Mesodermal cell (in vitro differentiated cells): ENCODE results near the gene OR51S1. TPM values are rescaled to one million over a fixed set of nuclear protein-coding genes. Genes with fewer than 3 reads are reported as not detected.

Experiments used
- H3K27ac ChIP-seq: 2 replicates; pipeline ENCODE4 v1.7.0; 2013; ENCODE audit warnings: mild to moderate bottlenecking, low read depth, low read length, moderate library complexity; ENCODE audit not compliant: severe bottlenecking
- H3K36me3 ChIP-seq: 2 replicates; pipeline ENCODE4 v1.7.1; 2013; ENCODE audit warnings: mild to moderate bottlenecking, low read length, moderate library complexity; ENCODE audit not compliant: control insufficient read depth, insufficient read depth
- H3K4me1 ChIP-seq: one replicate; pipeline ENCODE4 v1.7.1; 2013; ENCODE audit warnings: mild to moderate bottlenecking, low read length; ENCODE audit not compliant: insufficient read depth, control insufficient read depth, poor library complexity, severe bottlenecking
- H3K4me3 ChIP-seq: 2 replicates; pipeline ENCODE4 v1.7.0; 2013; ENCODE audit warnings: low read length, control low read depth, mild to moderate bottlenecking; ENCODE audit not compliant: insufficient read depth, poor library complexity, severe bottlenecking; ENCODE audit errors: extremely low read depth
- H3K9me3 ChIP-seq: 2 replicates; pipeline ENCODE4 v1.7.1; 2013; ENCODE audit warnings: mild to moderate bottlenecking, low read length, moderate library complexity; ENCODE audit not compliant: control insufficient read depth
- WGBS, 2 experiments: methylation state at CpG; one replicate each; pipeline ENCODE4 v1.1.5; 2013; ENCODE audit warnings: missing lambda C conversion rate in 2 of 2; ENCODE audit not compliant: insufficient coverage in 2 of 2; 5-methylcytosine and 5-hydroxymethylcytosine counted together
- polyA plus RNA-seq, 2 experiments: library from polyadenylated mRNA; stranded (reverse); fragments of 50-300 nt; gene quantifications; one replicate each; pipeline ENCODE4 v1.2.3, GENCODE V29; 2013

Gene OR51S1
- polyA plus RNA-seq (2013, experiment 1 of 2) = not detected
- not detected for polyA plus RNA-seq (2013, experiment 2 of 2)

- no peak within 1 kb of the TSS for H3K4me3 ChIP-seq
- H3K4me1 ChIP-seq = no peaks in the 10 kb centered on the region
- H3K27ac ChIP-seq = no peak within 1 kb of the TSS
- WGBS, 2 experiments = 75 to 83% methylated on average over 8 to 9 of the region's 9 CpGs
- H3K9me3 ChIP-seq = no peaks in the 10 kb centered on the region
- no peaks in the 10 kb centered on the region for H3K36me3 ChIP-seq
These were observed at the start of gene OR51S1 for GRCh38 chr11:4848908-4849532. OR51S1 (minus strand) TSS chr11:4849208; CDS start chr11:4849208, 0 bp downstream.

GRCh38 chr11:4891996-4892640 lies 43.1 kb upstream of the OR51S1 start:
- no peaks in the 10 kb centered on the region for H3K36me3 ChIP-seq
- H3K4me3 ChIP-seq = no peak overlapping the region
- no peak overlapping the region for H3K27ac ChIP-seq
- no peaks in the 10 kb centered on the region for H3K4me1 ChIP-seq
- H3K9me3 ChIP-seq = no peaks in the 10 kb centered on the region
- WGBS, 2 experiments = no CpG with 5 or more reads among the region's 1 CpG

DNA sequence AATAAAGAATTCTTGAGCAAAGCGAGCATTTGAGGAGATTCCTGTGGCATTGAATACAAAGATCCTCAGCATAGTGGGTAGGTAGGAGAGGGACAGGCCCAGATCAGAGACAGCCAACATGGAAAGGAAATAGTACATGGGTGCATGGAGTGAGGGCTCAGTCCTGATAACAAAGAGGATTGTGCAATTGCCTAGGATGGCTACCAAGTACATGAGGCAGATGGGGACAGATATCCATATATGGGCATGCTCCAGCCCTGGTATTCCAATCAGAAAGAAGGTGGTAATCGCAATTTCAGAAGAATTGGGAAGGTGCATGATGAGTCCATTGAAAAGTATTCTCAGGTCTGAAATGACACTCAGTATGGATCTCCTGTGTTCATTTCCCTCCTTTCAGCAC lies 41.3 kb upstream of the OR51S1 start:
- H3K9me3 ChIP-seq = no peaks in the 10 kb centered on the region
- WGBS, 2 experiments = 87 to 95% methylated on average over 1 to 2 of the region's 2 CpGs
- H3K4me1 ChIP-seq = no peaks in the 10 kb centered on the region
- H3K36me3 ChIP-seq = no peaks in the 10 kb centered on the region
- no peak overlapping the region for H3K4me3 ChIP-seq
- no peak overlapping the region for H3K27ac ChIP-seq

DNA sequence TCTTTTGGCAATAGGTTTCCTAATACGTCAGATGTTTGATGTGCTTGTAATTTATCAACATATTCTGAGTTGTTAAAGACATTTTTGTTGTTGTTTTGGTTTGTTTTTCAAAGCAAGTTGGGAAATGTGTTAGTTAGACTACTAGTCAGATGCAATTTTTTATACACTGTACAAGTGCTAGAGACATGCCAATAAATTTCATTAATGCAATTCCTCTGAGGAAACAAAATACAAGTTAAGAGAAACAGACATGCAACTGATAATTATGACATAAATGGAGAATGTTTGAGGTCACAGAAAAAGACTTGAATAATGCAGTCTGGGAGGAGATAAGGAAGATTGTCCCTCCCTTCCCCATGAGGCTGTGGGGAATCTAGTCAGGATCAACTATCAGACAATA lies 38.6 kb upstream of the OR51S1 start:
- Histone ChIP-seq H3K36me3 (no peaks in the 10 kb centered on the region), H3K4me3 (no peak overlapping the region), H3K9me3 (no peaks in the 10 kb centered on the region), H3K27ac (no peak overlapping the region), H3K4me1 (no peaks in the 10 kb centered on the region)
- WGBS, 2 experiments = no CpG with 5 or more reads among the region's 1 CpG

GRCh38 chr11:4886186-4886585 lies 37.2 kb upstream of the OR51S1 start:
- no peak overlapping the region for H3K4me3 ChIP-seq
- 67% methylated on average over 1 of the region's 3 CpGs; no CpG with 5 or more reads in 1 of the 2 experiments for WGBS, 2 experiments
- no peak overlapping the region for H3K27ac ChIP-seq

GRCh38 chr11:4884361-4884760 lies 35.4 kb upstream of the OR51S1 start:
- WGBS, 2 experiments = 81 to 100% methylated on average over 2 to 3 of the region's 3 CpGs
- Histone ChIP-seq H3K27ac (no peak overlapping the region), H3K4me1 (no peaks in the 10 kb centered on the region), H3K36me3 (no peaks in the 10 kb centered on the region), H3K9me3 (no peaks in the 10 kb centered on the region), H3K4me3 (no peak overlapping the region)

More at GRCh38 chr11:4886186-4886585, 37.2 kb upstream of the OR51S1 start:
- Histone ChIP-seq H3K36me3 (no peaks in the 10 kb centered on the region), H3K9me3 (no peaks in the 10 kb centered on the region), H3K4me1 (no peaks in the 10 kb centered on the region)

GRCh38 chr11:4882543-4882942 lies 33.5 kb upstream of the OR51S1 start:
- WGBS, 2 experiments = 97 to 98% methylated on average over 5 of the region's 5 CpGs
- Histone ChIP-seq H3K4me3 (no peak overlapping the region), H3K36me3 (no peaks in the 10 kb centered on the region), H3K9me3 (no peaks in the 10 kb centered on the region), H3K4me1 (no peaks in the 10 kb centered on the region), H3K27ac (no peak overlapping the region)

GRCh38 chr11:4881860-4882500 lies 33.0 kb upstream of the OR51S1 start, which contains the start of gene OR51T1:
OR51T1 (plus strand) TSS chr11:4881900; CDS start chr11:4881900, 0 bp downstream.
- Histone ChIP-seq H3K9me3 (no peaks in the 10 kb centered on the region), H3K4me1 (no peaks in the 10 kb centered on the region), H3K27ac (no peak within 1 kb of the TSS), H3K36me3 (no peaks in the 10 kb centered on the region), H3K4me3 (no peak within 1 kb of the TSS)
- WGBS, 2 experiments = 84 to 92% methylated on average over 7 to 8 of the region's 8 CpGs

DNA sequence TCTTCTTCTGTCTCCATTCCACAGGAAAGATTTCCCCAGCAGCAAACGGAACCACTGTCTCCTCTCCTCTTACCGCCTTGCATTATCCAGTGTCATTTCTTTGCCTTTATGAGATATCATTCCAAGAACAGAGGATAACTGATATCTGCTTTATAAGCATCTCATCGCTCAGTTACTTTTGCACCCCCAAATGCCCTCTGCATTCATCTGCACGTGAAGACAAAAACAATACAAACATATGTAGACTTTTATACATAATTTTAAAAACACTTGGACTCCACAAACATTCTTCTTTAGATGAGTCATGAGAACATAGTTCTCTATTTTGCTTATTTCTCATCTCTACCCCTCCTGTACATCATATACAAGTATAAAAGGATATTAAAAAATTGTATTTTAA lies 32.2 kb upstream of the OR51S1 start:
- no peaks in the 10 kb centered on the region for H3K36me3 ChIP-seq
- H3K4me3 ChIP-seq = no peak overlapping the region
- 76 to 90% methylated on average over 3 of the region's 4 CpGs for WGBS, 2 experiments
- no peaks in the 10 kb centered on the region for H3K4me1 ChIP-seq
- H3K27ac ChIP-seq = no peak overlapping the region
- no peaks in the 10 kb centered on the region for H3K9me3 ChIP-seq

- Histone ChIP-seq H3K36me3 (no peaks in the 10 kb centered on the region), H3K4me3 (no peak overlapping the region), H3K27ac (no peak overlapping the region), H3K9me3 (no peaks in the 10 kb centered on the region), H3K4me1 (no peaks in the 10 kb centered on the region)
- WGBS, 2 experiments = 83% methylated on average over 1 of the region's 1 CpG; no CpG with 5 or more reads in 1 of the 2 experiments
These were observed 16.8 kb upstream of the OR51S1 start for GRCh38 chr11:4865855-4866254.
